ENCODE measurements around the gene JMJD4.

DNA sequence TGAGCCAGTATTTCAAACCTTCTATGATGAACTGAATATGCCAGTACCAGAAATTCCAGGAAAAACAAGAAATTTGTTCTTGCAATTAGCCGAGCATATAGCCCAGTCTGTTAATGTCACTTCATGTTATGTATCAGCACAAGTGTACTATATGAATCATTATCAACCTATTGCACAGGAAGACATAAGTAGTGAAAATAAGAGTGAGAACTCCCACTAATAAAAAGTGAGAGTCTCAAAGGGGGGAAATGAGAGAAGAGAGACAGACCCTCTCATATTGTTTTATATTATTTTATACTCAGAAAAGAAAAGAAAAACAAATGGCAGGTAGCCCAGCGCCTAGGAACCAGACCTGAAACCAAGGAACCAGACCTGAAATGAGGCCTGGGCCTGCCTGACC, 16.2 kb downstream of the JMJD4 start:
- TF ChIP-seq, protein P1, sequence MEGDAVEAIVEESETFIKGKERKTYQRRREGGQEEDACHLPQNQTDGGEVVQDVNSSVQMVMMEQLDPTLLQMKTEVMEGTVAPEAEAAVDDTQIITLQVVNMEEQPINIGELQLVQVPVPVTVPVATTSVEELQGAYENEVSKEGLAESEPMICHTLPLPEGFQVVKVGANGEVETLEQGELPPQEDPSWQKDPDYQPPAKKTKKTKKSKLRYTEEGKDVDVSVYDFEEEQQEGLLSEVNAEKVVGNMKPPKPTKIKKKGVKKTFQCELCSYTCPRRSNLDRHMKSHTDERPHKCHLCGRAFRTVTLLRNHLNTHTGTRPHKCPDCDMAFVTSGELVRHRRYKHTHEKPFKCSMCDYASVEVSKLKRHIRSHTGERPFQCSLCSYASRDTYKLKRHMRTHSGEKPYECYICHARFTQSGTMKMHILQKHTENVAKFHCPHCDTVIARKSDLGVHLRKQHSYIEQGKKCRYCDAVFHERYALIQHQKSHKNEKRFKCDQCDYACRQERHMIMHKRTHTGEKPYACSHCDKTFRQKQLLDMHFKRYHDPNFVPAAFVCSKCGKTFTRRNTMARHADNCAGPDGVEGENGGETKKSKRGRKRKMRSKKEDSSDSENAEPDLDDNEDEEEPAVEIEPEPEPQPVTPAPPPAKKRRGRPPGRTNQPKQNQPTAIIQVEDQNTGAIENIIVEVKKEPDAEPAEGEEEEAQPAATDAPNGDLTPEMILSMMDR (IDR thresholded peaks at IDR 0.05), result no peak
- TF ChIP-seq EP300 (IDR thresholded peaks at IDR 0.05), result no peak
- no peak for TF ChIP-seq POLR2A (IDR thresholded peaks at IDR 0.05)

All from tibial nerve (tissue), 4 donors.